GM18526 (cell line): ENCODE data around the gene CASP3.

Experiments used
- POLR2A ChIP-seq: IDR thresholded peaks from 3 replicates; pipeline ENCODE4 v1.6.1; 2011; ENCODE audit not compliant: insufficient read length; ENCODE audit errors: extremely low read depth

Gene CASP3

DNA sequence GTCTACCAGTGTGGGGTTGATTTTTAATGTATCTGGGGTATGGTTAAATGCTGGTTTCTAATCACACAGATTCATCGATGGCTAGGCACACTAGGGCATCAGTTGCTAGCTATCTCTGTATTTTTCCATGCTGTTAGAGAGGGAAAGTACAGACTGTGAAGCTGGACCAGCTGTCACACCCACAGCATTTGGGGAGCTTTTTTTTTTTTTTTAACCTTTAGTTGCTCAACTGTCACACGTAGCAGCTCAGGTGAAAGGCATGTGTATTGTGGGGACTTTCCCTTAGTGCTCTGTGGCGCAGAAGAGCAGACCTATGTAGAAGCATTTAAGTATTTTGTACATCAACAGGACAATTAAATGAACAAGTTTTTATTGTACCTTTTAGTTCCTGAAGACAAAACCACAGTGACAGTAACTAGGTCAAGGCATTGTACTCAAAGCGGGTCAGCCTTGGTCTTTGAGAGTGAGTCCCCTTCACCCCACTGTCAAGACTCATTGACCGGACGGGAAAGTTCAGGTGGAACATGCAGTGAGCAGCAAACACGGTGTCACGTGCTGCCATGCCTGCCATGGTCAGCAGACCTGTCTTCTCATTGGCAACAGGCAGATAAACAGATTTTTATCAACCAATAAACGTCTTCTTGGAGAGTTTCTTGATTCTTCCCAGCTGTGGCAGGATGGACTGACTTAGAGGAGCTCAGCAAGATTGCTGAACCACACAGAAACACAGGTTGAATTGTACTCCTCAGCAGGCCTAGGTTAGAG, 65.3 kb downstream of the CASP3 start:
- TF ChIP-seq POLR2A = no peak
